ENCODE data around the gene SLC29A4.
A peak's percentile ranks its signal among the peaks of the same experiment; 100 is the strongest.
"Not testable (repeated sequence)": the region's sequence is repeated elsewhere in the genome, so short reads cannot be mapped to it uniquely, and the experiment has no call there.

SLC29A4 gene

DNA sequence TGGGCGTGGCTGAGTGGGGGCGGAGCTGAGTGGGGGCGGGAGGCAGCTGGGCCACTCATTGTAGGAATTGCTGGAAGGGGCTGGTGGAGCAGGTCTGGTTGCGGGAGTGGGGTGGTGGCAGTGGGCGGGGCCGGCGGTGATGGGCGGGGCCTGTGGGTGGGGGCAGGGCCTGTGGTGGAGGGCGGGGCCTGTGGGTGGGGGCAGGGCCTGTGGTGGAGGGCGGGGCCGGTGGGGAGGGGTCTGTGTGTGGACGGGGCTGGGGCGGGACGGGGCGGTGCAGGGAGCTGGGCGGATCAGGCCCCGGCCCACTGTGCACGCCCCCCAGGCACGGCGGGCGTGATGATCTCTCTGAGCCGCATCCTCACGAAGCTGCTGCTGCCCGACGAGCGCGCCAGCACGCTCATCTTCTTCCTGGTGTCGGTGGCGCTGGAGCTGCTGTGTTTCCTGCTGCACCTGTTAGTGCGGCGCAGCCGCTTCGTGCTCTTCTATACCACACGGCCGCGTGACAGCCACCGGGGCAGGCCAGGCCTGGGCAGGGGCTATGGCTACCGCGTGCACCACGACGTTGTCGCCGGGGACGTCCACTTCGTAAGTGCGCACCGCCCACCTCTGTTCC is 14.0 kb downstream of the SLC29A4 start:
- peak; percentile 67 to 69 for DNase-seq

DNA sequence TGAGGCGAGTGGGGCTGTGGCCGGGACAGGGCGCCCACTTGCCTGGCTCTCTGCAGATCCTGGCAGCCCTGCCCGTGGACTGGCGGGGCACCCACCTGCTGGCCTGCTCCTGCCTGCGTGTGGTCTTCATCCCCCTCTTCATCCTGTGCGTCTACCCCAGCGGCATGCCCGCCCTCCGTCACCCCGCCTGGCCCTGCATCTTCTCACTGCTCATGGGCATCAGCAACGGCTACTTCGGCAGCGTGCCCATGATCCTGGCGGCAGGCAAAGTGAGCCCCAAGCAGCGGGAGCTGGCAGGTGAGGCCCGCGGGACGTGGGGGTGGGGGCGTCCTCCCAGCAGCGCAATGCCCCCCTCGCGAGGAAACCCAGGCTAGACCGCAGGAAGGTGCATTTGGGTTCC is 17.6 kb downstream of the SLC29A4 start:
- no peak for DNase-seq

DNA sequence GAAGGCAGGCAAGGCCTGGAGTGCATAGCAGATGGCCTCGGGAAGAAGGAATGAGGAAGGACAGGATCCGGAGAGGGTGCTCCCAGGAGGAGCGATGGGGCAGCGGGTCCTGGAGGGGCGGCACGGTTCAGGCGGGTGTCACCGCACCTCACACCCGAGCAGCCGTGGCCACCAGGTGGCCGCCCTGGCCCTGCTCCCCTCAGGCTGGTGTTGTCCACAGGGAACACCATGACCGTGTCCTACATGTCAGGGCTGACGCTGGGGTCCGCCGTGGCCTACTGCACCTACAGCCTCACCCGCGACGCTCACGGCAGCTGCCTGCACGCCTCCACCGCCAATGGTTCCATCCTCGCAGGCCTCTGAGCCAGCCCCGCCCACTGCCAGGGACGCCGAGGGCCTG is 19.8 kb downstream of the SLC29A4 start:
- no peak for DNase-seq

DNA sequence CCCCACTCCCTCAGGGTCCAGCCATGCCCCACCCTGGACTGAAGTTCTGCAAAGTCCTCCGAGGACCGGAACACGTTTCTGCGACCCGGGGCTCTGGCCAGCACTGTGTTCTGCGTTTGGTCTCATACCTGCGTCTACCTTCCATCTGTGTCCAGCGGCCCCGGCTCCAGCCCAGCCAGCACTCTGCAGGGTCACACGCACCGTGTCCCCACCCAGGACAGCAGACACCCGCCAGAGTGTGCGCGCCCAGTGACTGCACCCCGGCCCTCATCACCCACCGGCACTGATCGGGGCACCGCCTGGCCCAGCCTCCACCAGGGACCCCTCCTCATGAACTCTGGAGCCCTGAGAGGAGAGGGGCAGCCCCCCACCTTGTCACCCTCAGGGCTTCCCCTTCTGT is 20.3 kb downstream of the SLC29A4 start:
- DNase-seq, result no peak

DNA sequence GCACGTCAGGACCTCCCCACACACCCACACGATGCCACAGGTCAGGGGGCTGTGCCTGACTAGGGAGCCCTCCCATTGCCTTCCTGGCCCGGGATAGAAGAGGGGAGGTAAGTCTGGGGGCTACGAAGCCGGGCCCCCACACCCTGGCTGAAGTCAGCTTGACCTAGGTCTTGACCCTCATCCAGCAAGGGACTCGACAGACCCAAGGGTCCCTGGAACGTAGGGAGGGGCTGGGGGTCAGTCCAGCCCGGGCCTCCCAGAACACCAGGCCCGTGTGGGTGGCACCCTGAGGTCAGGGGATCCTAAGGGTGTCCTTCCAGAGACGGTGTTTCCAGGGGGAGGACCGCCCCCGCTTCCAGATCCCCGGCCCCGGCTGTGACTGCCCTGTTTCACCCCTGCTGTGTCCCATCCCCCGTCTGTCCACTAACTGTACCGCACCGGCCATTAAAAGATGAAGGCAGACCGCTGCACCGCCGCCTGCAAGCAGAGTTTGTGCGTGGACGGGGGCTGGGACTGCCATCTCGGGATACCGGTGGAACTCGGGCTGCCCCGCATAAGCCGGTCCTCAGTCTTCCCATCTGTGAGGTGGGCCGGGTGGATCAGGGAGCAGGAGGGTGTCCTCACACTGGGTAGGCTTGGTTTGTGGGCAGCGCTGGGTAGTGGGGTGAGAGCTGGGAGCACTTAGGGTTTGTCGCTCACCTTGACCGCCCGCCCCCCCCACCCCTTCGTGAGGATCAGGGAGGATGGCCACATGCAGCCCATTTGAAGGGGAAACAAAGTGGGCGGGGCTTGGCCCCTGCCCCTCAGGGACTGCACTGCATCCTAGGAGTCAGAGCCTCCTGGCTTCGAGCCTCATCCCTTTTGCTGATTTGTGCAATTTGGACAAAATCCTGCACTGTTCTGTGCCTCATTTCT is 21.1 kb downstream of the SLC29A4 start:
- DNase-seq, result no peak

DNA sequence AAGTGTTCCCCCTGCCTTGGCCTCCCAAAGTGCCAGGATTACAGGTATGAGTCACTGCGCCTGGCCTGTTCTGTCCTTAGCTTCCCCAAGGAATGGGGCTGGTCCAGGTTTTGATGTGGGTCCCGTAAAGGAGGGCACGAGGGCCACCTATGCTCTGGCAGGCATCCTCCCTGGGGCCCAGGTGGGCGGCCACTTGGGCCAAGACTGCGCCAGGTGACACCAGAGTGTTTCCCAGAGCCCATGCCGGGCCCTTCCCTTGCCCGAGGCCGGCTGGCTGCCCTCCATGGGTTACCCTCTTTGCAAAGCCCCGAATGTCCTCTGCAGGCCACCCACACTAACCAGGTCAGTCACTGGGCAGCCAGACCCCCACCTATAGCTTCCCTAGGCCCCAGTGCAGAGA is 22.3 kb downstream of the SLC29A4 start:
- DNase-seq, result not testable (repeated sequence)

DNA sequence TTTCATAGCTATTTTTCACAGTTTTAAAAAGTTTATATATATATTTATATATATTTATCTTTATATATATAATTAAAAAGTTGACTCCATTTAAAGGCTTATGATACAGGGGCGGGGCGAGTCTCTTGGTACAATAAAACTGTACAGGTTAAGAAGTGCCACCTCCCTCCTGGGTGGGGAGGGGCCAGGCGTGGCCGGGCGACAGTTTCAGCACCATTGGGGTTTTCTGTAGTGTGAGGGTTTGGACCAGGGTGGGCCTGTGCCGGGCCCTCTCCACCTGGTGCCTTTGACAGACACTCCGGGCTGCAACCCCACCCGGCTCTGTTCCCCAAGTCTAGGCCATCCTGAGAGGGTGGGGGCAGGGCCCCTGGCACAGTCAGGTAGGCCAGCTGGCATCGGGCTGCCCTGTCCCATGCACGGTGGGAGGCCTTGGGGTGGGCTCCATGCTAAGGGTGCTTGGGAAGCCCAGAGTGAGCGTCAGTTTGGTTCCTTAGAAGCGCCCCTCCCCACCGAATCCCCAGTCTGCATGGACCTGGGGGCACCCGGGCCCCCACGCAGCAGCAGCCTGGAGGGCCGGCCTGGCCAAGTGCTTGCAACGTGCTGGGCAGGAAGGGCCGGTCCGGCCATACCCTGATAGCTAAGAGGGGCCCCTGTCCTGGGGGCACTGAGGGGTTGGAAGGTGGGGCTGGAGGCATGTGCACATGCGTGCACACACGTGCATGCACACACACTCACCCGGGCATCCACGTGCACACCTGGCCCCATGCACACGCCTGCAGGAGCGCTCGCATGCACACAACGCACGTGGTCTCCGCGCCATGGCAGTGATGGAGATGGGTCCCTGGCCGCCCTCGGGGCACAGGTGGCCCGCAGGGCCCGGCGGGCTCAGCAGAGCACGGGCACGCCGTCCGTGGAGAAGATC is 24.7 kb downstream of the SLC29A4 start:
- DNase-seq, result not testable (repeated sequence)

DNA sequence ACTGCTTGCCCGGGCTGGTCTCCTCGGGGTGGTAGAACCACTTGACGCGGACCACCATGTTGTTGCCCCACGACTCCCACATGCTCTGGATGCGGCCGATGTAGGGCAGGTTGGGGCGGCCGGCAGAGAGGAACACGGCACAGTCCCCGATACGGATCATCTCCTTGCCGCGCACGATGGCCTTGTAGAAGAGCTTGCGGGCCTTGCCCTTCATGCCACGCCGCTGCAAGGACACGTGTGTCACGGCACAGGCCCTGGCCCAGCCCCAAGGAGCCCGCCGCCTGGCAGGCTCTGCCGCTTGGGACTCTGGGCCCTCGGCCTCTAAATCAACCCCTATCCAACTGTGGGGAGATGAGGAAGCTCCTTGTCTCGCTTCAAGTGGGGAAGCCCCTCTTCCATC is 26.4 kb downstream of the SLC29A4 start:
- DNase-seq, result no peak

DNA sequence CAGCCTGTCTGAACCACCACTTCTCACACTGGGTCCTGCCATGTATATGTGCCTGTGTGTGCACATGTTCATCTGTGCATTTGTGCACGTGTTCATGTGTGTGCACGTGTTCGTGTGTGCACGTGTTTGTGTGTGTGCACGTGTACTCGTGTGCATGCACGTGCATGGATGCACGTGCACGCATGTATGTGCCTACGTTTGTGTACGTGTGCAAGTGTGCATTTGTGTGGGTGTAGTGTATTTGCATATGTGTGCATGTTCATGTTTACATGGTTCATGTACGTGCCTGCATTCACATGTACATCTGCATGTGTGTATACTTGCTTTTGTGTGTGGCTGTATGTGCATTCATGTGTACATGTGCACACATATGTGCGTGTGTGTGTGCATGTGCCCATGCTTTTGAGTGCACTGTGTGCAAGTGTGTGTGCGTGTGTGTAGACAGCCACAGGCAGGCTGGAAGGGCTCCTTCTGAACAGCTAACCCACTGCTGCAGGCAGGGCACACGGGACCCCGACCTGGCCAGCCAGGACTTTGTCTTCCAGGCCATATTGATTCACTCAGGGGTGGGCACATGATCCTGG is 28.2 kb downstream of the SLC29A4 start:
- no peak for DNase-seq

DNA sequence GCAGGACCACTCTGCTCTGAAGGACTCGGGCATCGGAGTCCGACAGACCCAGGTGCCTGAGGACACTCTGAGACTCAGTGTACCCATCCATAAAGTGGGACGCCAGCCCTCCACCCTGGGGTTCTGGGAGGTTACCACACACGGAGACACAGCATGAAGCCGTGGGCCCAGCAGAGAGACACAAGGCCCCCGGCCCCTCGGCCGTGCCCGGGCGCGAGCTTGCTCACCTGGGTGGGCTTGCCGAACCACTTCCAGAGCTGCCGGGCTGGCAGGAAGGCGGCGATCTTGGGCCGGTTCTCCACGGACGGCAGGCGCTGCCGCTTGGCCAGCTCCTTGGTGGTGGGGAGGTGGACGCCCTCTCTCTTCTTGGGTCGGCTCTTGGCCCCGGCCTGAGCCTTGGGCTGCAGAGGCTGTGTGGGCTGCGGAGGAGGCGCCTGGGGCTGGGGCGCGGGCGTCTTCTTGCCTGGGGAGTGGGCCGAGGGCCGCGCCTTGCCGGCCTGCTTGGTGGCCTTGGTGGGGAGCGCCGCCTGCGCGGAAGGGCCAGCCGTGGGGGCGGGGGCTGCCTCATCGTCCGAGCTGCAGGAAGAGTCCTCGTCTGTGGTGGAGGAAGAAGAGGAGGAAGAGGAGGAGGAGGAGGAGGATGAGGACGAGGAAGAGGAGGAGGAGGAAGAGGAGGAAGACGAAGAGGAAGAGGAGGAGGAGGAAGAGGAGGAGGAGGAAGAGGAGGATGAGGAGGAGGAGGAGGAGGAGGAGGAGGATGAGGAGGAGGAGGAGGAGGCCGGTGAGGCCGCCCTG is 29.7 kb downstream of the SLC29A4 start:
- DNase-seq, result not testable (repeated sequence)

DNA sequence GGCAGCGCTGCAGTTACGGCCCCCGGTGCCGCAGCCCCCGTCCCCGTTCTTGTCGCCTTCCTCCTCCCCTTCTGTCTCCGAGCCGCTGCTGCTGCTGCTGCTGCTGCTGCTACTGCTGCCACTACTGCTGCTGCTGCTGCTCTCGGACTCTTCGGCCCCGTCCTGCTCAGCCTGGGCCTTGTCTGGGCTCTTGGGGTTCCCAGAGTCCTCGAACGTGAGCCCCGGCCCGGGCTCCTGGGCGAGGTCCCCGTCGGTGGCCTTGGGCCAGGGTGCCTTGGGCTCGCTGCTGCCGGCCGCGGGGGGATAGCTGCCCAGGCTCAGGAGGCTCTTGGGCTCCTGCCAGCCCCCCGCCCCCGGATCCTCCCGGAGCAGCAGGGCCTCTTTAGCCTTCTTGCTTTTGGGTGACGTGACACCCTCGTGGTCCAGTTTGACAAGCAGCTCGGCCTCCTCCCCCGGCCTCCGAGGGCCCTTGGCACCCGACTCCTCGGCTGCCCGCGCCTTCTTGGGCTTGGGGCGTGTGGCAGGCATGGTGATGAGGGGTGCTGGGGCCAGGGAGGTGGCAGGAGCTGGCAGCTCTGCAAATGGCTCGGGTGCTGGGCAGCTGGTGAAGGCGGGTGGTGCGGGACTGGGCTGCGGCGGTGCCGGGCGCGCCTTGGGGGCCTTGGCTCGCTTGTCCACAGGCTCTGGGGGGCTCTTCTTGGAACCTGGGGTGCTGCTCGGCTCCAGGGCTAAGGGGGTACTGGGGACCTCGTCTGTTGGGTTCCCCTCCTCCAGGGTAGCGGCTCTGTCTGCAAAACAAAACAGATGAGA is 30.5 kb downstream of the SLC29A4 start:
- not testable (repeated sequence) for DNase-seq

DNA sequence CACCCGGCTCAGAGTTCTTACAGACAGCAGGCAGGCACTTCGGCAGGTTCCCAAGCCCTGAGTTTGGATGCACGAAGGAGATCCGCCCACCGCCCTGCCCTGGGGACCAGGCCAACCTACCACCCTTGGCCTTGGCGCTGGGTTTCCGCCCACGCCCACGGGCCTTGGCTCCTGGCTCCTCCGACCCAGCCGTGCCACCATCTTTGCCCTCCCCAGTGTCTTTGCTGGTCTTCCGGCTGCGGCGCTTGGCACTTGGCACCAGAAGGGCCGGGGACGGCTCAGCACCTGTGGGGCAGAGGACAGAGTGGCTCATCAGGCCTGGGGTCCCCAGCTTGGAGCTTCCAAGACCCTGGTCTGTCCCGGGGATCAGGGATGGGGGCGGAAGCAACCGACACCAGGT is 32.1 kb downstream of the SLC29A4 start:
- no peak for DNase-seq

DNA sequence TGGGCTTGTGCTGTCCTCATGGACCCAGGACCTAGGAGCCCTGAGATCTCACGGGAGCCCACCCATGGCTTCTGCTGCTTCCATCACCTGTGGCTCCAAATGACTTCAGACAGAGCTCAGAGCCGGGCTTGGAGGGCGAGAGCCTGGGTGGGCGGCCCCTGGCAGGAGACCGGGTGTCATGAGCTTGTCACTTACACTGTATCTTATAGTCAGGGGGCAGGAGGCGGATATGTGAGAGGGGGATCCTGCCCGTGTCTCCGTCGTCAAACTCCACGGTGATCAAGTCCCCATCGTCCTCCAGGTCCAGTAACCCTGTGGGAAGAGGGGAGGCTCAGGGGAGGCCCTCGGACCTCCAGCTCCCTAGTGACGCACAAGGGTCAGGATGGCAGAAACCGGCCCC is 33.0 kb downstream of the SLC29A4 start:
- DNase-seq, result no peak

DNA sequence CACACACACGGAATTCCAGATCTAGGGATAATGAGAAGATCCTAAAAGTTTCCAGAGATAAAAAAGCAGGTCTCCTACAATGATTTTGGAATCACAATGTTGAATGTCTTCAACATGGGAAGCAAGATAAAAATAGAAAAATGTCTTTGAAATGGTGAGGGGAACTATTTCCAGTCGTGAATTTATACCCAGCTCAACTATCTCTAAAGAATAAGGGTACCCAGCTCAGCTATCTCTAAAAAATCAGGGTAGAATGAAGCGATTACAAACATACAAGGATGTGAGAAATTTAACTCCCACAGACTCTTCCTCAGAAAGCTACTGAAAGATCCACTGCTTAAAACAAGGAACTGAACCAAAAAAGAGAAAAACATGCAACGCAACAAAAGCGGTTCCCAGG is 35.9 kb downstream of the SLC29A4 start:
- not testable (repeated sequence) for DNase-seq

DNA sequence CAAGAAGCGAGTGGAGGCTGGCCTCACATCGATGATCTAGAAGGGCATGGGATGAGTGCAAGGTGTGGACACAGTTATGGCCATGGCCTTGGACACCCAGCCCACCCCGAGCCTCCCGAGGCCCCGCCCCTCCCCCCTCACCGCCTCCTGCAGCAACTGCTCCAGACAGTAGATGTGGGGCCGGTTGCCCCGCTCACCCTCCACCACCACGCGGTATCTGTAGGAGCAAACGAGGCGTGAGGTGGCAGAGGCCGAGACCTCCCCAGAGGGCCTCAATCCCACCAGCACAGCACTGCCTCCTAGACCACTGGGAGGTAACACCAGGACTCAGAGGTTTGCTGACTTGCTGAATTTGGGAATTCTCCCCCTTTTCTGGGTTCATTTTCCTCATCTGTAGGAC is 37.6 kb downstream of the SLC29A4 start:
- DNase-seq, result no peak

DNA sequence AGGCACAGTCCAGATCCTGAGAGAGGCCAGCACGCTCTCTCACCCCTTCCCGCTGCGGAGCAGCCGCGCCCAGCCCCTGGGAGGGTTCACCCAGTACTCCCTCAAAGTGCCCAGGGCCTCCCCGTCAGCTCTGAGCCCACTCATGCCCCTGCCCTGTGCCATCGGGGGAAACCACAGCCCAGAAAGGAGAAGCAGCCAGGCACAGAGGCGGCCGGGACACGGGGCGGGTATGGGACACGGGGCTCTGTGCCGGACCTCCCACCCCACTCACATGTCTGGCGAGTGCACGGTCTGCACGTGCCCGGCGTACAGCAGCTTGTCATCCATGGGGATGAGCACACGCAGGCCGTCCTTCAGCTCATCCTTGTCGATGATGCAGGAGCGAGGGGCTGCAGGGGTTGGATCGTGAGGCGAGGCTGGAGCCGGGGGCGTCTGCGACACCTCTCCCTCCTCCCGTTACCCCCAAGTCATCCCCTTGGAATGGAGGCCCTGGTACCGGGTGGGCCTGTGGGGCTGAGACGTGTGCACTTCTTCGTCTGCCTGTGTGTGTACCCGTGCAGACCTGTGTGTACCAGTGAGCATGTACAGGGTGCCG is 38.2 kb downstream of the SLC29A4 start:
- no peak for DNase-seq

DNA sequence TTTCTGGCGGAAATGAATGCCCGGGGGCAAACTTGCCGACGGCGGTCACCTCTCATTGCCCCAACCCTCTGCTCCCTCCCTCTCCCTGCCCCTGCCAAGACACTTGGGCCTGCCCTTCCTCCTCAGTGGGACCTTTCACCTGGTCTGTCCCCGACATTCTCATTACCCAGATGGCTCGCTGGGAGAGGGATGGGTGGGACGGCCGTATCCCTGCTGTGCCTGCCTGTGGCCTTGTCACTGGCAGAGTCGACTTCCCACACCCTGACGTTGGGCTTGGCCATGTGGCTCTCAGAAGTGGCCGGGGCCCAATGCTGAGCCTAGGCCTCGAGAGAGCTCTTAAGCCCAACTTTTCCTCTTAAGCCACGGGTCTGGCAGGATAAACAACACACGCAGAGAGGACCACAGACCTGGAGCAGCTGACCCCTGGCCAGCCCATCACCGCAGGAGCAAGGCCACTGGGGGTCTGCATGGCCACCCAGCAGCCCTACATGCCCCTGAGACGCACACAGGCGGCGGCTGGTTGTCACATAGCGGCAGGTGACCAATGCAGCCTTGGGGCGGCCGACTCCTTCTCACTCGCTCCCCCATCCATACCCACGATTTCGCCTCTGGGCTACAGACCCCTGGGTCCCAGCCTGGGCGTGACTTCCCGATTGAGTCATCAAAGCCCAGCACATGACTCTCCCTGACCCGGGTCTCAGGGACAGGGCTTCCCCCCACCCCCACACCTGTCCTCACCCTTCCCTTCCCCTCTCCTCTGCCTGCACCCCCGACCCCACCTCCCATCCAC is 40.1 kb downstream of the SLC29A4 start:
- no peak for DNase-seq

DNA sequence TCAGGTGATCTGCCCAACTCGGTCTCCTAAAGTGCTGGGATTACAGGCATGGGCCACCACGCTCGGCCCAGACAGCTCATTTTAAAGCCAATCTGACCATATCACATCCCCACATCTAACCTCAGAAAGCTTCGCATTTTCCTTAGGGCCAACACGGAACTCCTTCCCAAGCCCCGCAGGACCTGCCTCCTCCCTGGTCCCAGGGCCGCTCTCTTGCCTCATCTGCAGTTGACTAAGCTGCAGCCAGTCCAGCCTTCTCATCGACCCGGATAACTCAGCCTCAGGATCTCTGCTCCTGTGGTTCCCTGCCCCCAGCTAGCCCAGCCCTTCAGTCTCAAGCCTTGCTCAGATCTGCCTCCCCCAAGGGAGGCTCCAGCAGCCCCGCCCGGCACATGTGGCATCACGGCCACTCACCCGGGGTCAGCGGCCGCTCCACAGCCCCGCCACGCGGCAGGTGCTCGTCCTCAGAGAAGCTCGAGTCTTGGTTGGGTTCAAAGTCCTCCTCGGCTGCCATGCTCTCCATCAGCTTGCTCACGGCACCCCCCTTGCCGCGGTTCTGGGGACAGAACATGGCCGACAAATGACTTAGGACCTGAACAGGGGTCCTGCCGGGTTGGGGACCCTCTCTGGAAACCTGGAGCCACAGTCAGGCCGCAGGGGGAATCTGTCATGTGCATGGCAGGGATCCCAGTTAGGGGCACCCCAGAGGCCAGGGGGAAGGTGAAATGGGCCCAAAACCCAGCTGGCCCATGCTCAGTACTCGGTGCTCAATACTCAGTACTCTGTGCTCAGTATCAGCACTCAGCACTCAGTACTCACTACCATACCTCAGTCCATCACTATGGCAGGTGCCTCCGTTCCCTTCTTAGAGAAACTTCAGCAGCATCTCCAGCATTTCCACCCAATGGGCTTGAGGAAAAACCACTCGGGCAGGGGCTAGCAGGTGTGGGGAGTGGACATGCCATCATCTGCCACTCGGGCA is 41.3 kb downstream of the SLC29A4 start:
- not testable (repeated sequence) for DNase-seq

DNA sequence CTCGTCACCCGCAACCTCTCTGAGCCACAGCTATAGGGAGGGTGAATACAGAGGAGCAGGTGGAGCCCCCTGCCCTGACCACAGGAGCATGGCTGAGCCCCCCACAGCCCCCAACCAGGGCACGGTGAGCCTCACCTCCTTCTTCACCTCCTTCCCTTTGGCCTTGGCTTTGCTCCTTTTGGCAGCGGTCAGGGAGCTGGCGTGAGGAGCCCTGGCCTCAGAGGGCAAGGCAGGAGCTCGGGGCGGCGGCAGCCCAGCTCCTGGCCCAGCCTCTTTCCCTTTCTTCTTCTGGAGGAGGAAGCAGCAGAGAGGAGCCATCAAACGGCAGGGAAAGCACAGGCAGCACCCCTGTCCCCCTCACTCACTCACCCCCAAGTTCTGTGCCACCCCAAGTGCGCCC is 42.2 kb downstream of the SLC29A4 start:
- no peak for DNase-seq
